NB4 (cell line): ENCODE data around the gene THRAP3.

Experiments
- CTCF ChIP-seq: IDR thresholded peaks from one replicate; pipeline ENCODE4 v1.5.1; 2012; ENCODE audit warnings: low read depth, low read length
- MYC ChIP-seq: IDR thresholded peaks from 2 replicates; pipeline ENCODE4 v1.6.1; 2011; ENCODE audit warnings: low read depth, low read length
- POLR2A ChIP-seq: IDR thresholded peaks from 2 replicates; pipeline ENCODE4 v1.6.1; 2011; ENCODE audit warnings: mild to moderate bottlenecking; ENCODE audit not compliant: insufficient read length; ENCODE audit errors: extremely low read depth
- TF ChIP-seq, protein P1 (sequence below): IDR thresholded peaks from 2 replicates; pipeline ENCODE4 v1.6.1; 2011; ENCODE audit warnings: low read depth, low read length

GRCh38 chr1:36351227-36351977 is 127.2 kb downstream of the THRAP3 start:
- TF ChIP-seq POLR2A (no peak), CTCF (no peak), MYC (no peak)
- TF ChIP-seq, protein P1, sequence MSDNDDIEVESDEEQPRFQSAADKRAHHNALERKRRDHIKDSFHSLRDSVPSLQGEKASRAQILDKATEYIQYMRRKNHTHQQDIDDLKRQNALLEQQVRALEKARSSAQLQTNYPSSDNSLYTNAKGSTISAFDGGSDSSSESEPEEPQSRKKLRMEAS, result no peak
